Measurements from ENCODE around the gene CZIB. TPM values are rescaled to one million over a fixed set of nuclear protein-coding genes. Genes with fewer than 3 reads are reported as not detected.

CZIB gene
- total and polyA plus RNA-seq, 2 of the 13 experiments (the other 11 are each of a cell fraction or from before 2014, with no cell fraction given) = 49.2 to 67.0 TPM

- 0 out of 2 replicates have a peak, but pooled peaks have one; percentile 65 for TF ChIP-seq ZNF512B (CRISPR knock-in tag; IDR thresholded peaks at IDR 0.05; ENCODE audit: borderline replicate concordance)
- no peak for TF ChIP-seq SNAPC4 (CRISPR knock-in tag; IDR thresholded peaks at IDR 0.05)
- 0 out of 2 replicates have a peak, but pooled peaks have one; percentile 35 for TF ChIP-seq KLF9 (CRISPR knock-in tag; IDR thresholded peaks at IDR 0.05; ENCODE audit: low read depth)
- 0 out of 2 replicates have a peak, but pooled peaks have one; percentile 16 for TF ChIP-seq ZKSCAN5 (CRISPR knock-in tag; IDR thresholded peaks at IDR 0.05)
- TF ChIP-seq ZBTB8A (CRISPR knock-in tag; IDR thresholded peaks at IDR 0.05; ENCODE audit: borderline replicate concordance, low read depth) = no peak
- TF ChIP-seq ZNF800 (CRISPR knock-in tag; IDR thresholded peaks at IDR 0.05) = peak; percentile 71; the same call in 1 of the 2 replicates
- peak; percentile 97 for TF ChIP-seq ZGPAT (CRISPR knock-in tag; IDR thresholded peaks at IDR 0.05)
- no peak for TF ChIP-seq CCAR2 (optimal IDR thresholded peaks at IDR 0.05; ENCODE audit: low read depth, low read length)
- no peak for TF ChIP-seq ZSCAN29 (CRISPR knock-in tag; conservative IDR thresholded peaks at IDR 0.05)
- TF ChIP-seq ZNF260 (CRISPR knock-in tag; IDR thresholded peaks at IDR 0.05; ENCODE audit: borderline replicate concordance, low read depth) = no peak
- peak; percentile 59; the same call in 1 of the 2 replicates for TF ChIP-seq FOXM1 (CRISPR knock-in tag; IDR thresholded peaks at IDR 0.05)
- TF ChIP-seq RFXAP (CRISPR knock-in tag; IDR thresholded peaks at IDR 0.05; ENCODE audit: borderline replicate concordance) = peak; percentile 69; the same call in 1 of the 2 replicates
- peak; percentile 74; the same call in 1 of the 2 replicates for TF ChIP-seq HOXD1 (CRISPR knock-in tag; IDR thresholded peaks at IDR 0.05)
- TF ChIP-seq ZNF333 (CRISPR knock-in tag; IDR thresholded peaks at IDR 0.05; ENCODE audit: borderline replicate concordance) = peak; percentile 84; the same call in 1 of the 2 replicates
- no peak; the same call in 1 of the 2 replicates for TF ChIP-seq MTF2 (CRISPR knock-in tag; IDR thresholded peaks at IDR 0.05; ENCODE audit: borderline replicate concordance)
Observed at GRCh38 chr1:53220171-53220961, at the start of gene CZIB (continued).

All from HepG2 (cell line).